GM12864 (cell line): ENCODE results near the gene COX10.
"Not testable (repeated sequence)": the region's sequence is repeated elsewhere in the genome, so short reads cannot be mapped to it uniquely, and the experiment has no call there.

Source experiments
- DNase-seq: peaks from one replicate; pipeline ENCODE4 v3.0.0-alpha.2; 2011; ENCODE audit warnings: low read depth
- H3K4me3 ChIP-seq: 2 replicates; pipeline ENCODE4 v1.5.1; 2011; ENCODE audit warnings: mild to moderate bottlenecking, low read depth, low read length, control low read depth
- TF ChIP-seq, protein P1 (sequence below): IDR thresholded peaks from 2 replicates; pipeline ENCODE4 v1.5.1; 2011; ENCODE audit warnings: low read depth, mild to moderate bottlenecking, moderate library complexity, low read length, control low read depth, inconsistent platforms; ENCODE audit errors: missing control alignments

Gene COX10

DNA sequence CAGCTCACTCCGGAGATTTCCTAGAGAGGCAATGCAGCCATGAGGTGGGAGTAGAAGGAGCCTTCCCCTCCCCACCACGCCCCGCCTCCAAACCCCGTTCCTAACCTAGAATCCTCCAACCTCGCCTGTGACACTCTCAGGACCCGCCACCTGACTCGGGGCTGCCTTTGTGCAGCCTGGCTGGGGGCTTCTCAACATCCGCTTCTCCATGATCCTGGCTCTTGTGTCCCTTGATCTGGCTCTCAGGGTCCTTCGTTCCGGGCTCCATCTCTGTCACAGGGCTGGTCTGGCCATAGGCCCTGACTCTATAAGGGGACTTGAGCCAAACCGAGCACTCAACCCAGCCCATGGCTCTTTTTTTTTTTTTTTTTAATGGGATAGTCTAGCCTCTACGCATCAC lies 143.1 kb downstream of the COX10 start:
- H3K4me3 ChIP-seq = no peak overlapping the region
- TF ChIP-seq, protein P1, sequence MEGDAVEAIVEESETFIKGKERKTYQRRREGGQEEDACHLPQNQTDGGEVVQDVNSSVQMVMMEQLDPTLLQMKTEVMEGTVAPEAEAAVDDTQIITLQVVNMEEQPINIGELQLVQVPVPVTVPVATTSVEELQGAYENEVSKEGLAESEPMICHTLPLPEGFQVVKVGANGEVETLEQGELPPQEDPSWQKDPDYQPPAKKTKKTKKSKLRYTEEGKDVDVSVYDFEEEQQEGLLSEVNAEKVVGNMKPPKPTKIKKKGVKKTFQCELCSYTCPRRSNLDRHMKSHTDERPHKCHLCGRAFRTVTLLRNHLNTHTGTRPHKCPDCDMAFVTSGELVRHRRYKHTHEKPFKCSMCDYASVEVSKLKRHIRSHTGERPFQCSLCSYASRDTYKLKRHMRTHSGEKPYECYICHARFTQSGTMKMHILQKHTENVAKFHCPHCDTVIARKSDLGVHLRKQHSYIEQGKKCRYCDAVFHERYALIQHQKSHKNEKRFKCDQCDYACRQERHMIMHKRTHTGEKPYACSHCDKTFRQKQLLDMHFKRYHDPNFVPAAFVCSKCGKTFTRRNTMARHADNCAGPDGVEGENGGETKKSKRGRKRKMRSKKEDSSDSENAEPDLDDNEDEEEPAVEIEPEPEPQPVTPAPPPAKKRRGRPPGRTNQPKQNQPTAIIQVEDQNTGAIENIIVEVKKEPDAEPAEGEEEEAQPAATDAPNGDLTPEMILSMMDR = no peak
- no peak for DNase-seq

DNA sequence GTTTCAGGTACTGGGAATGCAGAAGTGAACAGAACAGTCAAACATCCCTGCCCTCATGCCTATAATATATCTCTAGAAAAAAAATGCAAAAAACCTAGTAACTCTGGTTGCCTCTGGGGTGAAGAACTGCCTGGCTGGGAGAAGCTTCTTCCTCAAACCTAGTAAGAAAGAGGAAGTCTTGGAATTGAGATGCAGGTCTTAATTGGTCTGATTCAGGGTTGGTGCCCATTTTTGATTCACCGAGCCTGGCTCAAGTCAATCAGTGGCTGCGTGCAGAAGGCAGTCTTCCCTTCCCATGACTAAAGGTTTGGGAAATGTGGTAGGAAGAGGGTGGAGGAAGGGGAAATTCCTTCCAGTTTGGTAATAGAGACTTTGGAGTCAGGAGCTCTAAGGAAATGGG lies 145.0 kb downstream of the COX10 start:
- TF ChIP-seq, protein P1 = no peak
- no peak overlapping the region for H3K4me3 ChIP-seq
- DNase-seq = no peak

DNA sequence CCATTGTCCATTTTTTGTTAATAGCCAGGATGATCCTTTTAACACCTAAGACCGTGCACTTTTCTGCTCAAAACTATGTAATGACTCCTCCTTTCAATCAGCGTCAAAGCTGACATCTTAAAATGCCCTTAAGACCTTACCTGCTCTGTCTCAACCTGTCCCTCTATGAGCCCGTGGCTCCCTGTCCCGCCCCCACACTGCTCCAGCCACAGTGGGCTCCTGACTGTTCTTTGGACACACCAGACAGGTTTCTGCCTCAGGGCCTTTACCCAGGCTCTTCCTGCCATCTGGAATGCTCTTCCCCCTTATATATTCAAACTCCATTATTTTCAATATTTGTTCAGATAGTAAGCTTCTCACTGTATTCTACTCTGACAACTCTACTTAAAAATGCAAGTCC lies 153.3 kb downstream of the COX10 start:
- TF ChIP-seq, protein P1 = no peak
- DNase-seq = no peak
- H3K4me3 ChIP-seq = no peak overlapping the region

DNA sequence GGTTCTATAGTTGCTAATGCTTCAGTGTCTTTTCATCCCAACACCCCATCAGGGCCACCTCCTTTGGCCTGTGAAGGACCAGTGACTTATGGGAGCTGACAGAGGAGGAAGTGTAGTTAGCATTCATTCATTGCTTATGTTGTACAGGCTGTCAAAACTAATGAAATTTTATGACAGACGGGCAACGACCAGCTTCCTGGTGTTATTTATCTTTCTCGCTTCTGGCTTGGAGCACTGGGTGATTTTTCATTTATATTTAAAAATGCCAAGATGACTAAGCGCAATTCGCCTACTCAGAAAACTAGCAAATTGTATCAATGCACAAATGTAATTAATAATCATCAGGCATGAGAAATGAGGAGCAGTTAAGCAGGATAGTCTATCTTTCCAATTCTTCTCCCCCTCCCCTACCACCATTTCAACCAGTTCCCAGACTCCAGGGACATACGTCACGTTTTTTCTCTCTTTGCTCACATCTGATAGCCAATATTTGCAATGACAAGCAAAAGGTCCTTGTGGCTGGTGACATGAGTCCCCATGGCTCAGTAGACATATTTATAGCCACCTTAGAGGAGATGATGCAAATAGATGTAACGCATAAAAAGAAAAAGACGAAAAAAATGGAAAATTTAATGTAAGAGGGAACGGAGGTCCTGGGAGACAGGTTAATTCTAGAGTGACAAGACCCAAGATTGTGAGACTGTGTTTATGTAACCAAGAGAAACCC lies 156.1 kb downstream of the COX10 start:
- no peak for DNase-seq
- H3K4me3 ChIP-seq = no peak overlapping the region
- TF ChIP-seq, protein P1 = no peak

DNA sequence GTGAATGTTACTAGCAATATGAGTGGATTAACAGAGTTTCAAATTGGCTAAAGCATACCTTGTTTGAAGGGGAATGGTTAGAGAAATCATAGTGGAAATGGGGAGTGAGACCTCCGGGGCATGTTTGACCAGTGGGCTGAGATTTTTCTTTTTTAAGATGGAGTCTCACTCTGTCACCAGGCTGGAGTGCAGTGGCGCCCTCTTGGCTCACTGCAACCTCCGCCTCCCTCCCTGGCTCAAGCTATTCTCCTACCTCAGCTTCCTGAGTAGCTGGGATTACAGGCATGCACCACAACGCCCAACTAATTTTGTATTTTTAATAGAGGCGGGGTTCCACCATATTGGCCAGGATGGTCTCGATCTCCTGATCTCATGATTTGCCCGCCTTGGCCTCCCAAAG lies 157.7 kb downstream of the COX10 start:
- TF ChIP-seq, protein P1 = no peak
- H3K4me3 ChIP-seq = no peak overlapping the region
- no peak for DNase-seq

DNA sequence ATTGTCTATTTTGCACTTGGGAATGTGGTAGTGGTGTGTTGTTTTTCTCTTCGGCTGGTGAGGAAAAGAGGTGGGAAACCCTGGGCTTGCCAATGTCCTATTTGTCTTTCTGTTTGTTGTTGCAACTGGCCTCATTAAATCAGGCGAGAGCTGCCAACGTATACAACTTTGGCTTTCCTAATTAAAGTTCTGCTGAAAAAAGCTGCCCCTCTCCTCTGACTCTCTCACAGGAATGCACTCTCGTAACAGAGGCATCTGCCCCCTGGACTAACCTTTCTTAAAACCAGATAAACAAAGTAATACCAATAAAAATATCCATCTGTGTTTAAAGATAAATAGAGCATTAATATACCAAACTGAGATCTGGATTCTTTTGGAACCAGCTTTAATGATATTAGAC lies 159.6 kb downstream of the COX10 start:
- H3K4me3 ChIP-seq = no peak overlapping the region
- TF ChIP-seq, protein P1 = no peak
- no peak for DNase-seq

DNA sequence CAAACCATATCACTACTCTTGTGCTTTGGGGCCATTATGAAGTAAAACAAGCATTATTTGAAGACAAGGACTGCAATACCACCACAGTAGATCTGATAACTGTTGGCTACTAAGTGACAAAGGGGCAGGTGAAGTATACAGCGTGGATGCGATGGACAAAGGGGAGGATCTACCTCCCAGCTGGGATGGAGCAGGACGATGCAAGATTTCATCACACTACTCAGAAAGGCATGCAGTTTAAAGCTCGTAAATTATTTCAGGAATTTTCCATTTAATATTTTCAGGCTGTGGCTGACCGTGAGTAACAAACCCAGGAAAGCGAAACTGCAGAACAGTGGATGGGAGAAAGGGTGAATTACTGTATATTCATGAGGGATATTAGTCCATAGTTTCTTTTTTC lies 161.9 kb downstream of the COX10 start:
- not testable (repeated sequence) for DNase-seq, H3K4me3 ChIP-seq

DNA sequence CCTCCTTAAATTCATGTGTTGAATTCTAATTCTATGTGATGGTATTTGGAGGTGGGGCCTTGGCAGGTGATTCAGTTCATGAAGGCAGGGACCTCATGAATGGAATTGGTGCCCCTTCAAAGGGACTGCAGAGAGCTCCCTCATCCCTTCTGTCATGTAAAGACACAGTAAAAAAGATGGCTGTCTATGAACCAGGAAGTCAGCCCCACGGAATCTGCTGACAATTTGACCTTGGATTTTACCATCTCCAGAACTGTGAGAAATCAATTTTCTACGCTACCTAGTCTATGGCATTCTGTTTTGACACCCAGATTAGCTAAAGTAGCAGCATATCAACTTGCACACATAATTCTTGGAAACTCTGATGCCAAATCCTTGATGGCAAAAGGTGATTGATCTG lies 165.7 kb downstream of the COX10 start:
- not testable (repeated sequence) for H3K4me3 ChIP-seq, DNase-seq

DNA sequence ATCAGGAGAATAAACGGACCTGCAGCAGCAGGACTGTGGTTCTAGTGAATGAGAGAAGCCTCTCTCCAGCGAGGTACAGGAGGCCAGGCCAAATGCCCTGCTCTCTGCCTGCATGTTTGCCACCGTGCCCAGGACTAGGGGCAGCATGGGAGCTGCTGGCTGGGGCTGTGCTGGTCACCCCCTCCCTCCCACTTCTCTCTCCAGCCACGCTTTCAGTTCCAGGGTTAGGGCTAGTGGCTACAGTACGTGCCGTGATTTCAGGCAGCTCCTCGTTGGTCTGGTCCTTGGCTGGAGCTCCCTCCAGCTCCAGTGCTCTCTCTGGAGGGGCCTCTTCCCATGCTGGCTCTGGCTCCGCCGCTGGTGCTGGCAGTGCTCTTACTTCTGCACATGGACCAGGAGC lies 166.7 kb downstream of the COX10 start:
- H3K4me3 ChIP-seq, DNase-seq: not testable (repeated sequence)

DNA sequence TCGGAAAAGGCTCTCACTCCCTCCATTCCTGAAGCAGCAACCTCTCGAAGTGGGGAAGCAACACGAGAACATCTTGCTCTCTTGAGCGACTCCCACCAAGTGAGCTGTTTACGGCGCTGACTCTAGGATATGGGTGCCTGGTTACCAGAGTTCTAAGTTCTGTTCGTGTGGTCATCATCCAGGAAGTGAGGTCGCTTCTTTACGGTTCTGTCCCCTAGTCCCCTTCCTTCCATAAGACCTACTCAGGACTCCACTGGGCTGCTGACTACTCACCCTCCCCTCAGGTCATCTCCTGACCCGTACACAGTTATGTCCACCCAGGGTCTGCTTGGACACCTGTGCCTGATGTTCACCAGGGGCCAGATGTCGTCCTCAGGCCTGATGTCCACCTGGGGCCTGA lies 167.5 kb downstream of the COX10 start, which contains the start of gene CDRT15:
TSS of gene CDRT15 (minus strand) at position 101 of the 400 bp plus-strand sequence. CDS start at position 72, 29 bp downstream.
- DNase-seq, H3K4me3 ChIP-seq: not testable (repeated sequence)

DNA sequence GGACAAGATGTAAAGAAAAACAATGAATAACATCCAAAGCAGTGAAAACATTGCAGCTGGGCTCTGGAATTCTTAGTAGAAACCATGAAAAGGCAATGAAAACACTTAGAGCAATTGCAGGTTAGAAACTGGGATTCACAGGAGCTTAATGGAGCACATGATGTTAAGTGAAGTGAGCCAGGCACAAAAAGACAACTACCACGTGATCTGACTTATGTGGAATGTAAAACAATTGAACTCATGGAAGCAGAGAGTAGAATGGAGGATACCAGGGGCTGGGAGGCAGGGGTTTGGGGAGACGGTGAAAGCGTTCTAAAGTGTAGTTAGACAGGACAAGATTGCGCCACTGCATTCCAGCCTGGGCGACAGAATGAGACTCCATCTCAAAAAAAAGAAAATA lies 170.0 kb downstream of the COX10 start:
- not testable (repeated sequence) for DNase-seq, H3K4me3 ChIP-seq
